Measurements from ENCODE around the gene GLUD2.

Gene GLUD2

DNA sequence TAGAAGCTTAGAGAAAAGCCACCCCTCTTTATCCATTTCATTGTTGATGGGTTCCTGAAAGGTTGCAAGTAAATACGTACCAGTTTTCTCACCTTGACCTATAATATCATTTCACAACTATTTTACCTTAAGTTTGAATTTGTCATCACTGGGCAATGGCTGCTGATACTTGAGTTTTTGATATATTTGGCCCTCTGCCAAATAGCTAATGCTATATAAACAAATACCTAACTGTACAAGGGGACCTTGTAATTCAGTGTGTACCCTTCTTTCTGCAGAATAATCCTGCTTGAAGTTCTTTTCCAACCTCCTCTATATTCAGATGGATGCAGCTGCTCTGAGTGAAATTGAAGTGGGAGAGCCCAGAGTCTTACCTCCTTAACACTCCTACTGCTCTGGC, 19.0 kb upstream of the GLUD2 start:
- Histone ChIP-seq H3K4me2 (ENCODE audit: low read length) (no peak overlapping the region), H3K9me2 (ENCODE audit: low read depth, low read length) (no peaks in the 10 kb centered on the region), H3K9me3 (ENCODE audit: low read length) (no peaks in the 10 kb centered on the region), H4K20me1 (ENCODE audit: insufficient read depth, low read length) (no peaks in the 10 kb centered on the region), H3K4me3 (ENCODE audit: low read depth, low read length, poor library complexity, severe bottlenecking) (no peak overlapping the region), H3K9ac (ENCODE audit: low read length) (no peak overlapping the region), H3F3A (ENCODE audit: insufficient read depth, low read length) (no peaks in the 10 kb centered on the region), H3K4me1 (ENCODE audit: insufficient read depth, low read length, severe bottlenecking) (no peaks in the 10 kb centered on the region), H2AFZ (ENCODE audit: low read length) (no peak overlapping the region), H3K27ac (ENCODE audit: low read depth, low read length, poor library complexity, severe bottlenecking) (no peak overlapping the region), H3K27me3 (ENCODE audit: insufficient read depth, low read length) (no peaks in the 10 kb centered on the region), H3K79me2 (ENCODE audit: insufficient read depth, low read length) (no peaks in the 10 kb centered on the region), H3K36me3 (ENCODE audit: insufficient read depth, low read length) (no peaks in the 10 kb centered on the region)
- TF ChIP-seq EZH2 (IDR thresholded peaks at IDR 0.05; ENCODE audit: borderline replicate concordance, low read length): no peak
- TF ChIP-seq, protein P1, sequence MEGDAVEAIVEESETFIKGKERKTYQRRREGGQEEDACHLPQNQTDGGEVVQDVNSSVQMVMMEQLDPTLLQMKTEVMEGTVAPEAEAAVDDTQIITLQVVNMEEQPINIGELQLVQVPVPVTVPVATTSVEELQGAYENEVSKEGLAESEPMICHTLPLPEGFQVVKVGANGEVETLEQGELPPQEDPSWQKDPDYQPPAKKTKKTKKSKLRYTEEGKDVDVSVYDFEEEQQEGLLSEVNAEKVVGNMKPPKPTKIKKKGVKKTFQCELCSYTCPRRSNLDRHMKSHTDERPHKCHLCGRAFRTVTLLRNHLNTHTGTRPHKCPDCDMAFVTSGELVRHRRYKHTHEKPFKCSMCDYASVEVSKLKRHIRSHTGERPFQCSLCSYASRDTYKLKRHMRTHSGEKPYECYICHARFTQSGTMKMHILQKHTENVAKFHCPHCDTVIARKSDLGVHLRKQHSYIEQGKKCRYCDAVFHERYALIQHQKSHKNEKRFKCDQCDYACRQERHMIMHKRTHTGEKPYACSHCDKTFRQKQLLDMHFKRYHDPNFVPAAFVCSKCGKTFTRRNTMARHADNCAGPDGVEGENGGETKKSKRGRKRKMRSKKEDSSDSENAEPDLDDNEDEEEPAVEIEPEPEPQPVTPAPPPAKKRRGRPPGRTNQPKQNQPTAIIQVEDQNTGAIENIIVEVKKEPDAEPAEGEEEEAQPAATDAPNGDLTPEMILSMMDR (IDR thresholded peaks at IDR 0.05; ENCODE audit: low read length): no peak

DNA sequence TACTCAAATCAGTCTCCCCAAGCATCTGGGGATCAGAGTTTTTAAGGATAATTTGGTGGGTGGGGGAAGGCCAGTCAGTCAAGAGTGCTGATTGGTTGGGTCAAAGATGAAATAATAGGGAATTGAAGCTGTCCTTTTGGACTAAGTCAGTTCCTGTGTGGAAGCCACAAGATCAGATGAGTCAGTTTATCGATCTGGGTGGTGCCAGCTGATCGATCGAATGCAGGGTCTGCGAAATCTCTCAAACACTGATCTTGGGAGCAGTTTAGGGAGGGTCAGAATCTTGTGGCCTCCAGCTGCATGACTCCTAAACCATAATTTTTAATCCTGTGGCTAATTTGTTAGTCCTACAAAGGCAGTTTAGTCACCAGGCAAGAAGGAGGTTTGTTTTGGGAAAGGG, 17.3 kb upstream of the GLUD2 start:
- TF ChIP-seq EZH2 (IDR thresholded peaks at IDR 0.05; ENCODE audit: borderline replicate concordance, low read length): no peak
- TF ChIP-seq, protein P1 (IDR thresholded peaks at IDR 0.05; ENCODE audit: low read length): no peak
- no peak overlapping the region for H3K4me2 ChIP-seq (ENCODE audit: low read length)
- no peaks in the 10 kb centered on the region for H3K9me2 ChIP-seq (ENCODE audit: low read depth, low read length)
- no peaks in the 10 kb centered on the region for H3K9me3 ChIP-seq (ENCODE audit: low read length)
- no peaks in the 10 kb centered on the region for H3F3A ChIP-seq (ENCODE audit: insufficient read depth, low read length)
- H3K9ac ChIP-seq (ENCODE audit: low read length): no peak overlapping the region
- H3K36me3 ChIP-seq (ENCODE audit: insufficient read depth, low read length): no peaks in the 10 kb centered on the region
- no peaks in the 10 kb centered on the region for H3K79me2 ChIP-seq (ENCODE audit: insufficient read depth, low read length)
- H4K20me1 ChIP-seq (ENCODE audit: insufficient read depth, low read length): no peaks in the 10 kb centered on the region
- H3K27ac ChIP-seq (ENCODE audit: low read depth, low read length, poor library complexity, severe bottlenecking): no peak overlapping the region
- H3K4me3 ChIP-seq (ENCODE audit: low read depth, low read length, poor library complexity, severe bottlenecking): no peak overlapping the region
- no peaks in the 10 kb centered on the region for H3K4me1 ChIP-seq (ENCODE audit: insufficient read depth, low read length, severe bottlenecking)
- no peak overlapping the region for H2AFZ ChIP-seq (ENCODE audit: low read length)
- H3K27me3 ChIP-seq (ENCODE audit: insufficient read depth, low read length): no peaks in the 10 kb centered on the region

DNA sequence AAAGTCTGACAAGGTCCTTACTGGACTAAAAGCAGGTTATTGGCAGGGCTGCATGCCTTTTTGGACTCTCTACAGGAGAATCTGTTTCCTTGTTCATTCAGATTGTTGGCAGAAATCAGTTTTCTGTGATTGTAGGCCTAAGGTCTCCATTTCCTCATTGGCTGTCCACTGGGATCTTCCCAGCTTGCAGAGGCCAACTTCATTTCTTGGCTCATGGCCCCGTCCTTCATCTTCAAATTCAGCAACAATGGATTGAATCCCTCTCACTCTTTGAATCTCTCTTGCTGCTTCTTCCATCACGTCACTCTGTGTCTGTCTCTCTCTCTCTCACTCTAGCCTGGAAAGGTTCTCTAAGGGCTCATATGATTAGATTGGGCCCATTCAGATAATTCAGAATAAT, 14.9 kb upstream of the GLUD2 start:
- Histone ChIP-seq H3K4me2 (ENCODE audit: low read length) (no peak overlapping the region), H3K36me3 (ENCODE audit: insufficient read depth, low read length) (no peaks in the 10 kb centered on the region), H3K4me1 (ENCODE audit: insufficient read depth, low read length, severe bottlenecking) (no peaks in the 10 kb centered on the region), H3F3A (ENCODE audit: insufficient read depth, low read length) (no peaks in the 10 kb centered on the region), H3K9ac (ENCODE audit: low read length) (no peak overlapping the region), H3K27ac (ENCODE audit: low read depth, low read length, poor library complexity, severe bottlenecking) (no peak overlapping the region), H3K9me3 (ENCODE audit: low read length) (no peaks in the 10 kb centered on the region), H3K79me2 (ENCODE audit: insufficient read depth, low read length) (no peaks in the 10 kb centered on the region), H3K27me3 (ENCODE audit: insufficient read depth, low read length) (no peaks in the 10 kb centered on the region), H4K20me1 (ENCODE audit: insufficient read depth, low read length) (no peaks in the 10 kb centered on the region), H2AFZ (ENCODE audit: low read length) (no peak overlapping the region), H3K9me2 (ENCODE audit: low read depth, low read length) (no peaks in the 10 kb centered on the region), H3K4me3 (ENCODE audit: low read depth, low read length, poor library complexity, severe bottlenecking) (no peak overlapping the region)
- no peak for TF ChIP-seq EZH2 (IDR thresholded peaks at IDR 0.05; ENCODE audit: borderline replicate concordance, low read length)
- TF ChIP-seq, protein P1 (IDR thresholded peaks at IDR 0.05; ENCODE audit: low read length): no peak
